Measurements from ENCODE around the gene APIP.

APIP gene

GRCh38 chr11:34833602-34834001, 82.6 kb downstream of the APIP start:
- no peak for DNase-seq
